WTC11 (cell line): ENCODE measurements around the gene NLGN4X. TPM values are rescaled to one million over a fixed set of nuclear protein-coding genes. Genes with fewer than 3 reads are reported as not detected.

Experiments
- ATAC-seq: fragments of 200-7000 bp; cut with Tn5 transposase; 2 replicates; pipeline ENCODE4 v1.10.0; 2021; ENCODE audit warnings: mild to moderate bottlenecking, moderate library complexity
- CTCF ChIA-PET: fragments of 300-600 bp; sonication (Branson Sonifier 250); formaldehyde crosslinking; loops from one replicate; lab custom pipeline; 2021; ENCODE audit warnings: antibody characterized with exemption; lab: Charles Lee
- POLR2A ChIA-PET: fragments of 350-600 bp; sonication (Branson Sonifier 250); formaldehyde crosslinking; loops from one replicate; lab custom pipeline; 2021; ENCODE audit warnings: antibody characterized with exemption; lab: Charles Lee
- DNase-seq: peaks from one replicate; pipeline ENCODE4 v3.0.0; 2021; ENCODE audit warnings: low spot score
- H3K27ac Mint-ChIP-seq: 2 replicates; pipeline ENCODE4 v1.8.0; 2021; ENCODE audit warnings: mixed read lengths
- H3K27me3 Mint-ChIP-seq: 2 replicates; pipeline ENCODE4 v1.8.0; 2021; ENCODE audit warnings: low read depth, mild to moderate bottlenecking, moderate library complexity, mixed read lengths
- H3K36me3 Mint-ChIP-seq: 2 replicates; pipeline ENCODE4 v1.8.0; 2021; ENCODE audit warnings: mixed read lengths
- H3K4me1 Mint-ChIP-seq: 2 replicates; pipeline ENCODE4 v1.8.0; 2022; ENCODE audit warnings: mixed read lengths
- H3K4me3 Mint-ChIP-seq: 2 replicates; pipeline ENCODE4 v1.8.0; 2021; ENCODE audit warnings: mild to moderate bottlenecking, moderate library complexity, mixed read lengths
- H3K9me3 Mint-ChIP-seq: 2 replicates; pipeline ENCODE4 v1.8.0; 2021; ENCODE audit warnings: mixed read lengths
- CREB1 ChIP-seq: sonication (generic); formaldehyde crosslinking; IDR thresholded peaks from 2 replicates; pipeline ENCODE4 v1.8.0; 2023; ENCODE audit warnings: mild to moderate bottlenecking, missing genetic modification reagents
- FOXP1 ChIP-seq: sonication (generic); formaldehyde crosslinking; IDR thresholded peaks from 2 replicates; pipeline ENCODE4 v1.8.0; 2022; ENCODE audit warnings: missing genetic modification reagents, mild to moderate bottlenecking, moderate library complexity, borderline replicate concordance
- HMGA2 ChIP-seq: fragments of 250-450 bp; sonication (Bioruptor Pico); IDR thresholded peaks from 2 replicates; pipeline ENCODE4 v1.4.0; 2021; ENCODE audit warnings: mild to moderate bottlenecking, moderate library complexity
- NR1H2 ChIP-seq: sonication (generic); formaldehyde crosslinking; IDR thresholded peaks from 2 replicates; pipeline ENCODE4 v1.9.0; 2021; ENCODE audit warnings: mild to moderate bottlenecking, moderate library complexity, missing genetic modification reagents
- SMAD3 ChIP-seq: sonication (generic); formaldehyde crosslinking; IDR thresholded peaks from 2 replicates; pipeline ENCODE4 v1.8.0; 2022; ENCODE audit warnings: missing genetic modification reagents, mild to moderate bottlenecking, borderline replicate concordance
- TCF7 ChIP-seq: sonication (generic); formaldehyde crosslinking; IDR thresholded peaks from 2 replicates; pipeline ENCODE4 v1.8.0; 2022; ENCODE audit warnings: mild to moderate bottlenecking, low read depth, missing genetic modification reagents, moderate library complexity
- ZBTB43 ChIP-seq: sonication (generic); formaldehyde crosslinking; IDR thresholded peaks from 2 replicates; pipeline ENCODE4 v1.8.1; 2023; ENCODE audit warnings: mild to moderate bottlenecking, missing genetic modification reagents
- ZNF138 ChIP-seq: sonication (generic); formaldehyde crosslinking; conservative IDR thresholded peaks from 2 replicates; pipeline ENCODE4 v1.8.1; 2022; ENCODE audit warnings: mild to moderate bottlenecking, moderate library complexity, missing genetic modification reagents
- ZNF512 ChIP-seq: sonication (generic); formaldehyde crosslinking; IDR thresholded peaks from 2 replicates; pipeline ENCODE4 v1.8.1; 2022; ENCODE audit warnings: missing genetic modification reagents, borderline replicate concordance
- total RNA-seq: library from RNA; stranded (reverse); gene quantifications from 3 replicates; pipeline ENCODE4 v1.2.3, GENCODE V29; 2021
- TF ChIP-seq, protein P1 (sequence below): sonication (generic); formaldehyde crosslinking; IDR thresholded peaks from 2 replicates; pipeline ENCODE4 v1.8.0; 2022; ENCODE audit warnings: missing genetic modification reagents
- TF ChIP-seq, protein P2 (sequence below): sonication (generic); formaldehyde crosslinking; IDR thresholded peaks from 2 replicates; pipeline ENCODE4 v1.8.0; 2023; ENCODE audit warnings: mild to moderate bottlenecking, missing genetic modification reagents
- TF ChIP-seq, protein P3 (sequence below): sonication (generic); formaldehyde crosslinking; IDR thresholded peaks from 2 replicates; pipeline ENCODE4 v1.8.1; 2022; ENCODE audit warnings: low read depth, mild to moderate bottlenecking, moderate library complexity, missing genetic modification reagents, borderline replicate concordance
- TF ChIP-seq, protein P4 (sequence below): sonication (generic); formaldehyde crosslinking; conservative IDR thresholded peaks from 2 replicates; pipeline ENCODE4 v1.8.1; 2023; ENCODE audit warnings: mild to moderate bottlenecking, low read depth, missing genetic modification reagents, moderate library complexity

Gene NLGN4X
- total RNA-seq, 1 experiment from 2014 or later, result 53.8 TPM

- TF ChIP-seq, protein P1, sequence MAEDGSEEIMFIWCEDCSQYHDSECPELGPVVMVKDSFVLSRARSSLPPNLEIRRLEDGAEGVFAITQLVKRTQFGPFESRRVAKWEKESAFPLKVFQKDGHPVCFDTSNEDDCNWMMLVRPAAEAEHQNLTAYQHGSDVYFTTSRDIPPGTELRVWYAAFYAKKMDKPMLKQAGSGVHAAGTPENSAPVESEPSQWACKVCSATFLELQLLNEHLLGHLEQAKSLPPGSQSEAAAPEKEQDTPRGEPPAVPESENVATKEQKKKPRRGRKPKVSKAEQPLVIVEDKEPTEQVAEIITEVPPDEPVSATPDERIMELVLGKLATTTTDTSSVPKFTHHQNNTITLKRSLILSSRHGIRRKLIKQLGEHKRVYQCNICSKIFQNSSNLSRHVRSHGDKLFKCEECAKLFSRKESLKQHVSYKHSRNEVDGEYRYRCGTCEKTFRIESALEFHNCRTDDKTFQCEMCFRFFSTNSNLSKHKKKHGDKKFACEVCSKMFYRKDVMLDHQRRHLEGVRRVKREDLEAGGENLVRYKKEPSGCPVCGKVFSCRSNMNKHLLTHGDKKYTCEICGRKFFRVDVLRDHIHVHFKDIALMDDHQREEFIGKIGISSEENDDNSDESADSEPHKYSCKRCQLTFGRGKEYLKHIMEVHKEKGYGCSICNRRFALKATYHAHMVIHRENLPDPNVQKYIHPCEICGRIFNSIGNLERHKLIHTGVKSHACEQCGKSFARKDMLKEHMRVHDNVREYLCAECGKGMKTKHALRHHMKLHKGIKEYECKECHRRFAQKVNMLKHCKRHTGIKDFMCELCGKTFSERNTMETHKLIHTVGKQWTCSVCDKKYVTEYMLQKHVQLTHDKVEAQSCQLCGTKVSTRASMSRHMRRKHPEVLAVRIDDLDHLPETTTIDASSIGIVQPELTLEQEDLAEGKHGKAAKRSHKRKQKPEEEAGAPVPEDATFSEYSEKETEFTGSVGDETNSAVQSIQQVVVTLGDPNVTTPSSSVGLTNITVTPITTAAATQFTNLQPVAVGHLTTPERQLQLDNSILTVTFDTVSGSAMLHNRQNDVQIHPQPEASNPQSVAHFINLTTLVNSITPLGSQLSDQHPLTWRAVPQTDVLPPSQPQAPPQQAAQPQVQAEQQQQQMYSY (CRISPR knock-in tag), result no peak
- no peak for TF ChIP-seq ZBTB43
- TF ChIP-seq NR1H2, result no peak
- no peak for TF ChIP-seq TCF7 (CRISPR knock-in tag)
- TF ChIP-seq CREB1 (CRISPR knock-in tag), result no peak
- TF ChIP-seq, protein P2, sequence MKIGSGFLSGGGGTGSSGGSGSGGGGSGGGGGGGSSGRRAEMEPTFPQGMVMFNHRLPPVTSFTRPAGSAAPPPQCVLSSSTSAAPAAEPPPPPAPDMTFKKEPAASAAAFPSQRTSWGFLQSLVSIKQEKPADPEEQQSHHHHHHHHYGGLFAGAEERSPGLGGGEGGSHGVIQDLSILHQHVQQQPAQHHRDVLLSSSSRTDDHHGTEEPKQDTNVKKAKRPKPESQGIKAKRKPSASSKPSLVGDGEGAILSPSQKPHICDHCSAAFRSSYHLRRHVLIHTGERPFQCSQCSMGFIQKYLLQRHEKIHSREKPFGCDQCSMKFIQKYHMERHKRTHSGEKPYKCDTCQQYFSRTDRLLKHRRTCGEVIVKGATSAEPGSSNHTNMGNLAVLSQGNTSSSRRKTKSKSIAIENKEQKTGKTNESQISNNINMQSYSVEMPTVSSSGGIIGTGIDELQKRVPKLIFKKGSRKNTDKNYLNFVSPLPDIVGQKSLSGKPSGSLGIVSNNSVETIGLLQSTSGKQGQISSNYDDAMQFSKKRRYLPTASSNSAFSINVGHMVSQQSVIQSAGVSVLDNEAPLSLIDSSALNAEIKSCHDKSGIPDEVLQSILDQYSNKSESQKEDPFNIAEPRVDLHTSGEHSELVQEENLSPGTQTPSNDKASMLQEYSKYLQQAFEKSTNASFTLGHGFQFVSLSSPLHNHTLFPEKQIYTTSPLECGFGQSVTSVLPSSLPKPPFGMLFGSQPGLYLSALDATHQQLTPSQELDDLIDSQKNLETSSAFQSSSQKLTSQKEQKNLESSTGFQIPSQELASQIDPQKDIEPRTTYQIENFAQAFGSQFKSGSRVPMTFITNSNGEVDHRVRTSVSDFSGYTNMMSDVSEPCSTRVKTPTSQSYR (CRISPR knock-in tag), result no peak
- no peak for TF ChIP-seq ZNF138 (CRISPR knock-in tag)
- no peak for TF ChIP-seq ZNF512
- TF ChIP-seq, protein P3, sequence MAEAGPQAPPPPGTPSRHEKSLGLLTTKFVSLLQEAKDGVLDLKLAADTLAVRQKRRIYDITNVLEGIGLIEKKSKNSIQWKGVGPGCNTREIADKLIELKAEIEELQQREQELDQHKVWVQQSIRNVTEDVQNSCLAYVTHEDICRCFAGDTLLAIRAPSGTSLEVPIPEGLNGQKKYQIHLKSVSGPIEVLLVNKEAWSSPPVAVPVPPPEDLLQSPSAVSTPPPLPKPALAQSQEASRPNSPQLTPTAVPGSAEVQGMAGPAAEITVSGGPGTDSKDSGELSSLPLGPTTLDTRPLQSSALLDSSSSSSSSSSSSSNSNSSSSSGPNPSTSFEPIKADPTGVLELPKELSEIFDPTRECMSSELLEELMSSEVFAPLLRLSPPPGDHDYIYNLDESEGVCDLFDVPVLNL (CRISPR knock-in tag), result no peak
- no peak for TF ChIP-seq FOXP1
- TF ChIP-seq, protein P4, sequence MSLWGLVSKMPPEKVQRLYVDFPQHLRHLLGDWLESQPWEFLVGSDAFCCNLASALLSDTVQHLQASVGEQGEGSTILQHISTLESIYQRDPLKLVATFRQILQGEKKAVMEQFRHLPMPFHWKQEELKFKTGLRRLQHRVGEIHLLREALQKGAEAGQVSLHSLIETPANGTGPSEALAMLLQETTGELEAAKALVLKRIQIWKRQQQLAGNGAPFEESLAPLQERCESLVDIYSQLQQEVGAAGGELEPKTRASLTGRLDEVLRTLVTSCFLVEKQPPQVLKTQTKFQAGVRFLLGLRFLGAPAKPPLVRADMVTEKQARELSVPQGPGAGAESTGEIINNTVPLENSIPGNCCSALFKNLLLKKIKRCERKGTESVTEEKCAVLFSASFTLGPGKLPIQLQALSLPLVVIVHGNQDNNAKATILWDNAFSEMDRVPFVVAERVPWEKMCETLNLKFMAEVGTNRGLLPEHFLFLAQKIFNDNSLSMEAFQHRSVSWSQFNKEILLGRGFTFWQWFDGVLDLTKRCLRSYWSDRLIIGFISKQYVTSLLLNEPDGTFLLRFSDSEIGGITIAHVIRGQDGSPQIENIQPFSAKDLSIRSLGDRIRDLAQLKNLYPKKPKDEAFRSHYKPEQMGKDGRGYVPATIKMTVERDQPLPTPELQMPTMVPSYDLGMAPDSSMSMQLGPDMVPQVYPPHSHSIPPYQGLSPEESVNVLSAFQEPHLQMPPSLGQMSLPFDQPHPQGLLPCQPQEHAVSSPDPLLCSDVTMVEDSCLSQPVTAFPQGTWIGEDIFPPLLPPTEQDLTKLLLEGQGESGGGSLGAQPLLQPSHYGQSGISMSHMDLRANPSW, result no peak
- TF ChIP-seq HMGA2 (CRISPR knock-in tag), result no peak
Measured at GRCh38 chrX:6019076-6019475, 209.6 kb downstream of the NLGN4X start (continued).

- CTCF ChIA-PET, result no interaction called here
- POLR2A ChIA-PET, result no interaction called here
- H3K36me3 Mint-ChIP-seq, result peaks cover 12% of the 10 kb centered on the region
- no peak overlapping the region for H3K4me3 Mint-ChIP-seq
- ATAC-seq, result no peak
- H3K27me3 Mint-ChIP-seq, result no peaks in the 10 kb centered on the region
- H3K9me3 Mint-ChIP-seq, result no peaks in the 10 kb centered on the region; the same call in 1 of the 2 replicates
- TF ChIP-seq NR1H2, result no peak
- TF ChIP-seq, protein P3 (CRISPR knock-in tag), result no peak
- no peak for TF ChIP-seq SMAD3 (CRISPR knock-in tag)
- no peak for DNase-seq
- H3K4me1 Mint-ChIP-seq, result peaks cover 28% of the 10 kb centered on the region
- no peak overlapping the region for H3K27ac Mint-ChIP-seq
Measured at GRCh38 chrX:6015423-6015822, 213.2 kb downstream of the NLGN4X start.
